Mesenchymal stem cell (in vitro differentiated cells and primary cell): Measurements from ENCODE around the gene LMO2.

Experiments used
- DNase-seq: peaks from one replicate; pipeline ENCODE4 v3.0.0-alpha.2; 2013
- H2AFZ ChIP-seq: one replicate; pipeline ENCODE4 v1.6.1; 2013; ENCODE audit warnings: low read depth, mild to moderate bottlenecking, control low read depth, inconsistent platforms, low read length, moderate library complexity
- H2AK5ac ChIP-seq: 2 replicates; pipeline ENCODE4 v1.6.1; 2013; ENCODE audit warnings: low read length, moderate library complexity, mild to moderate bottlenecking, inconsistent platforms; ENCODE audit not compliant: severe bottlenecking
- H2BK120ac ChIP-seq: one replicate; pipeline ENCODE4 v1.6.1; 2013; ENCODE audit warnings: low read depth, mild to moderate bottlenecking, inconsistent platforms, low read length, moderate library complexity
- H2BK12ac ChIP-seq, 2 experiments: one replicate each; pipeline ENCODE4 v1.6.1; 2013; ENCODE audit warnings: inconsistent platforms in 2 of 2, low read length in 2 of 2, mild to moderate bottlenecking in 2 of 2, moderate library complexity in 2 of 2, control low read depth in 1 of 2
- H2BK15ac ChIP-seq: one replicate; pipeline ENCODE4 v1.6.1; 2013; ENCODE audit warnings: mild to moderate bottlenecking, low read depth, inconsistent platforms; ENCODE audit not compliant: poor library complexity, severe bottlenecking
- H2BK5ac ChIP-seq: 2 replicates; pipeline ENCODE4 v1.6.1; 2013; ENCODE audit warnings: low read depth, mild to moderate bottlenecking, low read length, control low read depth, inconsistent platforms; ENCODE audit not compliant: poor library complexity, severe bottlenecking
- H3K14ac ChIP-seq, 2 experiments: one replicate each; pipeline ENCODE4 v1.6.1; 2013; ENCODE audit warnings: inconsistent platforms in 2 of 2, low read length in 2 of 2, control low read depth in 1 of 2, mild to moderate bottlenecking in 1 of 2, moderate library complexity in 1 of 2
- H3K18ac ChIP-seq, 2 experiments: one replicate each; pipeline ENCODE4 v1.6.1; 2013; ENCODE audit warnings: inconsistent platforms in 2 of 2, low read length in 2 of 2, control low read depth in 1 of 2, low read depth in 1 of 2, mild to moderate bottlenecking in 1 of 2
- H3K23ac ChIP-seq, 2 experiments: one replicate each; pipeline ENCODE4 v1.6.1; 2013; ENCODE audit warnings: inconsistent platforms in 2 of 2, low read length in 2 of 2, mild to moderate bottlenecking in 2 of 2, moderate library complexity in 2 of 2, control low read depth in 1 of 2
- H3K27ac ChIP-seq: 2 replicates; pipeline ENCODE4 v1.5.1; 2013; ENCODE audit warnings: mild to moderate bottlenecking, moderate library complexity, low read length, control low read depth, inconsistent platforms; ENCODE audit not compliant: poor library complexity, severe bottlenecking
- H3K27me3 ChIP-seq, 2 experiments: 2 replicates each; pipeline versions ENCODE4 v1.6.1 to v1.7.0; 2013; ENCODE audit warnings: low read length in 2 of 2, mild to moderate bottlenecking in 2 of 2, moderate library complexity in 2 of 2, control low read depth in 1 of 2, inconsistent platforms in 1 of 2; ENCODE audit not compliant: control insufficient read depth in 1 of 2, insufficient read depth in 1 of 2
- H3K36me3 ChIP-seq, 2 experiments: 2 replicates each; pipeline versions ENCODE4 v1.6.1 to v1.7.0; 2013; ENCODE audit warnings: low read length in 2 of 2, control low read depth in 1 of 2, inconsistent platforms in 1 of 2, low read depth in 1 of 2, mild to moderate bottlenecking in 1 of 2; ENCODE audit not compliant: insufficient read depth in 2 of 2, control insufficient read depth in 1 of 2
- H3K4ac ChIP-seq, 2 experiments: one replicate each; pipeline ENCODE4 v1.6.1; 2013; ENCODE audit warnings: inconsistent platforms in 2 of 2, low read length in 2 of 2, mild to moderate bottlenecking in 2 of 2, moderate library complexity in 2 of 2, control low read depth in 1 of 2, low read depth in 1 of 2
- H3K4me1 ChIP-seq: 2 replicates; pipeline ENCODE4 v1.6.1; 2013; ENCODE audit warnings: low read depth, low read length, control low read depth; ENCODE audit not compliant: control insufficient read depth, insufficient read depth
- H3K4me2 ChIP-seq: 2 replicates; pipeline ENCODE4 v1.6.1; 2013; ENCODE audit warnings: low read length, mild to moderate bottlenecking, inconsistent platforms; ENCODE audit not compliant: poor library complexity, severe bottlenecking
- H3K4me3 ChIP-seq, 2 experiments: 2 replicates each; pipeline versions ENCODE4 v1.5.1 to v1.7.0; 2013; ENCODE audit warnings: low read length in 2 of 2, mild to moderate bottlenecking in 2 of 2, control low read depth in 1 of 2, low read depth in 1 of 2; ENCODE audit not compliant: insufficient read depth in 1 of 2
- H3K79me1 ChIP-seq: replicated peaks from 2 replicates; pipeline ENCODE4 v1.6.1; 2013; ENCODE audit warnings: mild to moderate bottlenecking, control low read depth, low read length, inconsistent platforms; ENCODE audit not compliant: poor library complexity, severe bottlenecking
- H3K9ac ChIP-seq: 2 replicates; pipeline ENCODE4 v1.7.0; 2013; ENCODE audit warnings: mild to moderate bottlenecking, low read length, moderate library complexity
- H3K9me3 ChIP-seq: 2 replicates; pipeline ENCODE4 v1.7.0; 2013; ENCODE audit warnings: mild to moderate bottlenecking, low read length; ENCODE audit not compliant: control insufficient read depth
- H4K8ac ChIP-seq: one replicate; pipeline ENCODE4 v1.6.1; 2013; ENCODE audit warnings: inconsistent platforms, mild to moderate bottlenecking, low read length, moderate library complexity
- H4K91ac ChIP-seq: one replicate; pipeline ENCODE4 v1.6.1; 2013; ENCODE audit warnings: mild to moderate bottlenecking, low read length, inconsistent platforms
- WGBS: methylation state at CpG from one replicate; pipeline ENCODE4 v1.1.7; 2013; ENCODE audit warnings: mixed read lengths; 5-methylcytosine and 5-hydroxymethylcytosine counted together

LMO2 gene

DNA sequence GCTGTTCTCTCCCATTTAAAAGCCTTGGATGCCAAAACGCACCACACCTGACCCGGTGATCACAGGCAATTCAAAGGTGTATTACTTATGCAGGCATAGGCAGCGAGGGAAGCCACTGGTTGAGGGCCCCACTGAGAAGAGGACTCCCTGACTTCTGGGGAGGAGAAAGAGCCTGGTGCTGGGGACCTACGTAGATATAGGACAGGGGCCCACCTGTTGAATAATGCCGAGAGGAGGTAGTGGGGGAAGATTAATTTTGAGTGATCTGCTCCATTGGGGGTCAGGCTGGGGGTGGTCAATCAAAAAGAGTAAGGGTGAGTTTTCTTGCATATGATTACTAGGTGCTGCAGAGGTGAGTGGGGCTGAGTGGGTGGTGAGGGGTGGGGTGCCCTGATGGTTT lies 7.8 kb downstream of the LMO2 start:
- no peak overlapping the region for H2BK5ac ChIP-seq
- no peak overlapping the region for H3K4ac ChIP-seq
- no peak overlapping the region for H2BK15ac ChIP-seq
- no peak overlapping the region for H3K4me3 ChIP-seq
- H4K8ac ChIP-seq, result no peak overlapping the region
- H2AFZ ChIP-seq, result no peak overlapping the region
- DNase-seq, result no peak
- no peaks in the 10 kb centered on the region for H3K36me3 ChIP-seq
- H2AK5ac ChIP-seq, result no peak overlapping the region
- H2BK120ac ChIP-seq, result no peak overlapping the region
- no peak overlapping the region for H3K23ac ChIP-seq
- no peak overlapping the region for H3K9ac ChIP-seq
- no peaks in the 10 kb centered on the region for H3K79me1 ChIP-seq
- no peaks in the 10 kb centered on the region for H3K4me1 ChIP-seq
- 87% methylated on average over 5 of the region's 5 CpGs for WGBS
- no peaks in the 10 kb centered on the region for H3K9me3 ChIP-seq
- no peak overlapping the region for H3K18ac ChIP-seq
- no peak overlapping the region for H3K27ac ChIP-seq
- H3K14ac ChIP-seq, result no peak overlapping the region
- H2BK12ac ChIP-seq, result no peak overlapping the region
- peaks cover 61 to 94% of the 10 kb centered on the region in 2 experiments for H3K27me3 ChIP-seq
- H4K91ac ChIP-seq, result no peak overlapping the region
- no peak overlapping the region for H3K4me2 ChIP-seq

GRCh38 chr11:33881651-33882503 lies 10.0 kb downstream of the LMO2 start:
- H3K23ac ChIP-seq, result no peak overlapping the region
- no peaks in the 10 kb centered on the region for H3K4me1 ChIP-seq
- H2BK15ac ChIP-seq, result no peak overlapping the region
- no peak overlapping the region for H2BK12ac ChIP-seq
- H2BK120ac ChIP-seq, result no peak overlapping the region
- H4K8ac ChIP-seq, result no peak overlapping the region
- no peak overlapping the region for H4K91ac ChIP-seq
- no peak overlapping the region for H2AFZ ChIP-seq
- no peak overlapping the region for H3K9ac ChIP-seq
- H2AK5ac ChIP-seq, result no peak overlapping the region
- H3K18ac ChIP-seq, result no peak overlapping the region
- H3K27ac ChIP-seq, result no peak overlapping the region
- no peaks in the 10 kb centered on the region for H3K36me3 ChIP-seq
- no peaks in the 10 kb centered on the region for H3K9me3 ChIP-seq
- peaks cover 62 to 92% of the 10 kb centered on the region in 2 experiments for H3K27me3 ChIP-seq
- no peak overlapping the region for H2BK5ac ChIP-seq
- no peak overlapping the region for H3K4ac ChIP-seq
- H3K79me1 ChIP-seq, result no peaks in the 10 kb centered on the region
- no peak overlapping the region for H3K14ac ChIP-seq
- H3K4me3 ChIP-seq, result no peak overlapping the region
- 89% methylated on average over 9 of the region's 11 CpGs for WGBS
- no peak for DNase-seq
- no peak overlapping the region for H3K4me2 ChIP-seq

GRCh38 chr11:33880979-33881378 lies 10.9 kb downstream of the LMO2 start:
- DNase-seq, result no peak
- Histone ChIP-seq H3K27ac (no peak overlapping the region), H3K18ac (no peak overlapping the region), H3K4me1 (no peaks in the 10 kb centered on the region), H3K4me2 (no peak overlapping the region), H3K79me1 (no peaks in the 10 kb centered on the region), H3K4ac (no peak overlapping the region), H4K8ac (no peak overlapping the region), H2AFZ (no peak overlapping the region), H3K27me3 (peaks cover 71 to 92% of the 10 kb centered on the region in 2 experiments), H3K36me3 (no peaks in the 10 kb centered on the region), H2BK15ac (no peak overlapping the region), H2BK5ac (no peak overlapping the region), H2BK12ac (no peak overlapping the region), H3K9ac (no peak overlapping the region), H4K91ac (no peak overlapping the region), H3K14ac (no peak overlapping the region), H3K23ac (no peak overlapping the region), H3K4me3 (no peak overlapping the region), H2BK120ac (no peak overlapping the region), H3K9me3 (no peaks in the 10 kb centered on the region), H2AK5ac (no peak overlapping the region)
- WGBS, result 85% methylated on average over 7 of the region's 7 CpGs

DNA sequence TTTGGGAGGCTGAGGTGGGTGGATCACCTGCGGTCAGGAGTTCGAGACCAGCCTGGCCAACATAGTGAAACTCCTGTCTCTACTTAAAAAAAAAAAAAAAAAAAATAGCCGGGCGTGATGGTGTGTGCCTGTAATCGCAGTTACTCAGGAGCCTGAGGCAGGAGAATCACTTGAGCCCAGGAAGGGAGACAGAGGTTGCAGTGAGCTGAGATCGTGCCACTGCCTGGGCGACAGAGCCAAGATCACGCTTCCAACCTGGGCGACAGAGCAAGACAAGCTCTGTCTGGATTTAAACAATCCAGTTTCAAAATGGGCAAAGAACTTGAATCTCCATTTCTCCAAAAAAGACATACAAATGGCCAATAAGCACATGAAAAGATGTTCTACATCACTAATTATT lies 12.5 kb downstream of the LMO2 start:
- H3K23ac ChIP-seq, result no peak overlapping the region
- H3K4me1 ChIP-seq, result no peaks in the 10 kb centered on the region
- 95% methylated on average over 9 of the region's 9 CpGs for WGBS
- H2AK5ac ChIP-seq, result no peak overlapping the region
- no peak overlapping the region for H3K4me3 ChIP-seq
- no peak overlapping the region for H2BK15ac ChIP-seq
- no peak overlapping the region for H3K18ac ChIP-seq
- H3K27me3 ChIP-seq, result peaks cover 75 to 92% of the 10 kb centered on the region in 2 experiments
- H4K8ac ChIP-seq, result no peak overlapping the region
- no peak overlapping the region for H2BK12ac ChIP-seq
- no peak overlapping the region for H4K91ac ChIP-seq
- DNase-seq, result no peak
- H2AFZ ChIP-seq, result no peak overlapping the region
- H3K14ac ChIP-seq, result no peak overlapping the region
- H3K36me3 ChIP-seq, result no peaks in the 10 kb centered on the region
- H3K27ac ChIP-seq, result no peak overlapping the region
- no peak overlapping the region for H2BK120ac ChIP-seq
- no peak overlapping the region for H3K4ac ChIP-seq
- H3K9ac ChIP-seq, result no peak overlapping the region
- H3K4me2 ChIP-seq, result no peak overlapping the region
- H3K9me3 ChIP-seq, result no peaks in the 10 kb centered on the region
- H3K79me1 ChIP-seq, result no peaks in the 10 kb centered on the region
- no peak overlapping the region for H2BK5ac ChIP-seq
